ENCODE results near the gene METTL9.
"Not testable (repeated sequence)": the region's sequence is repeated elsewhere in the genome, so short reads cannot be mapped to it uniquely, and the experiment has no call there.

The METTL9 gene

DNA sequence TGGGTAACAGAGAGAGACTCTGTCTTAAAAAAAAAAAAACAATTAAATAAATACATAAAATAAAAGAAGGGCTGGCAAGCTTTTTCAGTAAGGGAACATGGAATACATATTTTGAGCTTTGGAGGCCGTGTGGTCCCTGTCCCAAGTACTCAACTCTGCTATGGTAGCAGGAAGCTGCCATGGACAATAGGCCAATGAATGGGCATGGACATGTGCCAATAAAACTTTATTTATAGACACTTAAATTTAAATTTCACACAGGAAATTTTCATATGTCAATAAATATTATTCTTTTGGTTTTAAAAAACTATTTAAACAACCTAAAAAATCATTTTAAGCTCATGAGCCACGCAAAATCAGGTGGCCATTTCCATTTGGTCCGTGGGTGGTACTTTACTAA, 68.2 kb downstream of the METTL9 start:
- DNase-seq = no peak

- DNase-seq = no peak
These were observed 74.1 kb downstream of the METTL9 start for GRCh38 chr16:21673469-21673868.

DNA sequence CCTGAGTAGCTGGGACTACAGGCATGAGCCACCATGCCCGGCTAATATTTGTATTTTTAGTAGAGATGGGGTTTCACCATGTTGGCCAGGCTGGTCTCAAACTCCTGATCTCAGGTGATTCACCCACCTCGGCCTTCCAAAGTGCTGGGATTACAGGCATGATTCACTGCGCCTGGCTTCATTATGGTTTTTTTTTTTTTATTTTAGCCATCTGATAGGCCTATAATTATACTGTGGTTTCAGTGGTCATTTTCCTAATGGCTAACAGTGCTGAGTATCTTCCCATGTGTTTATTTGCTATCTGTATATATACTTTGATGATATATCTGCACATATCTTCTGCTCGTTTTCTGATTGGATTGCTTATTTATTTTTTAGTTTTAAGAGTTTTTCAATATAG, 75.1 kb downstream of the METTL9 start:
- not testable (repeated sequence) for DNase-seq

GRCh38 chr16:21680714-21681113, 81.3 kb downstream of the METTL9 start:
- not testable (repeated sequence) for DNase-seq

DNA sequence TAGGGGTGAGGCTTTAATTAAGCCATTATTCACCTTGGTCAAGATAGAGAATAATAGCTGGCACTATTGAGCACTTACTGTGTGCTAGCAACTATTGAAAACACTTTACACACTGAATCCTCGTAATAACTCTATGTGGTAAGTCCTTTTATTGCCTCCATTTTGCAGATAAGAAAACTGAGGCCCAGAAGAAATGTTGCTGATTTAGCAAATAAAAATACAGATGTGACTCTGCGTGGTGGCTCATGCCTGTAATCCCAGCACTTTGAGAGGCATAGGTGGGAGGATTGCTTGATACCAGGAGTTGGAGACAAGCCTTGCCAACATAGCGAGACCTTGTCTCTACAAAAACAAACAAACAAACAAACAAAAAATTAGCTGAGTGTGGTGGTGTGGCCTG, 83.8 kb downstream of the METTL9 start:
- DNase-seq = no peak

- peak; percentile 47 for DNase-seq
These were observed 84.8 kb downstream of the METTL9 start for GRCh38 chr16:21684199-21684598.

- no peak for DNase-seq
These were observed 85.7 kb downstream of the METTL9 start for GRCh38 chr16:21685034-21685455.

DNA sequence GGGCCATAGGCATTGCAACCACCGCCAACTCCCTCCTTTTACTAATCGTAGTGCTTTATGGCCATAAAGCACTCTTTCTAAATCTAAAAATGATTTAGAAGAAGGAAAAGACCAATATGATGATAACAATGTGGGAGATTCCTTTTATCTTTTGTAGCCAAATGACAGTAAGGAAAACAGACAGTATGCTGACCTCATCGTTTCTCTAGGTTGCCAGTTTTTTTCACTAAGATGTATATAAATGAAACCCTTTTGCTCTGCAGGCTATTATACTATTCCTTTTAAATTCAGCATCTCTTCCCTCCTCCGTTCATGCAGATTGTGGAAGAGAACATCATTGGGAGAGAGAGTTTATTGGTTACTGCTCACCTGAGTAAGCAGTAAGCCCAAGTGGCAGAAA, 89.7 kb downstream of the METTL9 start:
- DNase-seq = no peak

DNA sequence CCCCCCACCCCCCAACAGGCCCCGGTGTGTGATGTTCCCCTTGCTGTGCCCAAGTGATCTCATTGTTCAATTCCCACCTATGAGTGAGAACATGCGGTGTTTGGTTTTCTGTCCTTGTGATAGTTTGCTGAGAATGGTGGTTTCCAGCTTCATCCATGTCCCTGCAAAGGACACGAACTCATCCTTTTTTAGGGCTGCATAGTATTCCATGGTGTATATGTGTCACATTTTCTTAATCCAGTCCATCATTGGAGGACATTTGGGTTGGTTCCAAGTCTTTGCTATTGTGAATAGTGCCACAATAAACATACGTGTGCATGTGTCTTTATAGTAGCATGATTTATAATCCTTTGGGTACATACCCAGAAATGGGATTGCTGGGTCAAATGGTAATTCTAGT, 91.6 kb downstream of the METTL9 start:
- not testable (repeated sequence) for DNase-seq

DNA sequence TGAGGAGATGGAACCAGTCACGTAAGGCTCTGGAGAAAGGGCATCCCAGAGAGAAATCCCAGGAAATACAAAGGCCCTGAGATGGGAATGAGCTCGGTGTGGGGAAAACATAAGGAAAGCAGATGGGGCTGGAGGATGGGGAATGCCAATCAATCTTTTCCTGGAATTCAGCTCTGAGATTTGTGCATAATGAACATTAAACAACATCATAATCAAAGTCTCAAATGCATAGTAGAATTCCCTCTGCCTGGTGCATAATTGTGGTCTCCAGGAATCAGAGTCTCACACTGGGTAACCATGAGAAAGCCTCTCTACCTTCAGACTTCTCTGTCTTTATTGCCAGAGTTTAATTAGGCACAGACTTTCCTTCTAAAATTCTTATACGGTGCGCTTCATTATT, 95.2 kb downstream of the METTL9 start:
- DNase-seq = no peak

DNA sequence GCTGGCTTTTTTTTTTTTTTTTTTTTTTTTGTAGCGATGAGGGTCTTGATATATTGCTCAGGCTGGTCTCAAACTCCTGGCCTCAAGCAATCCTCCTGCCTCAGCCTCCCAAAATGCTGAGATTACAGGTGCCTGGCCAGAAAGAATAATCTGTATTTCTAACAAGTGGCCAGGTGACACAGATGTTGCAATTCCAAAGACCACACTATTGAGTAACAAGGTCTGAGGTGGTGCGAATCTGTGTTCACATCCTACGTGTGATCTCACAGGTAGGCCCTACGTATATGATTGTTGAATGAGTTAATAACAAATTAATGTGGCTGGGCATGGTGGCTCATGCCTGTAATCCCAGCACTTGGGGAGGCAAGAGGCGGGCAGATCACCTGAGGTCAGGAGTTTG, 97.7 kb downstream of the METTL9 start:
- DNase-seq = no peak

DNA sequence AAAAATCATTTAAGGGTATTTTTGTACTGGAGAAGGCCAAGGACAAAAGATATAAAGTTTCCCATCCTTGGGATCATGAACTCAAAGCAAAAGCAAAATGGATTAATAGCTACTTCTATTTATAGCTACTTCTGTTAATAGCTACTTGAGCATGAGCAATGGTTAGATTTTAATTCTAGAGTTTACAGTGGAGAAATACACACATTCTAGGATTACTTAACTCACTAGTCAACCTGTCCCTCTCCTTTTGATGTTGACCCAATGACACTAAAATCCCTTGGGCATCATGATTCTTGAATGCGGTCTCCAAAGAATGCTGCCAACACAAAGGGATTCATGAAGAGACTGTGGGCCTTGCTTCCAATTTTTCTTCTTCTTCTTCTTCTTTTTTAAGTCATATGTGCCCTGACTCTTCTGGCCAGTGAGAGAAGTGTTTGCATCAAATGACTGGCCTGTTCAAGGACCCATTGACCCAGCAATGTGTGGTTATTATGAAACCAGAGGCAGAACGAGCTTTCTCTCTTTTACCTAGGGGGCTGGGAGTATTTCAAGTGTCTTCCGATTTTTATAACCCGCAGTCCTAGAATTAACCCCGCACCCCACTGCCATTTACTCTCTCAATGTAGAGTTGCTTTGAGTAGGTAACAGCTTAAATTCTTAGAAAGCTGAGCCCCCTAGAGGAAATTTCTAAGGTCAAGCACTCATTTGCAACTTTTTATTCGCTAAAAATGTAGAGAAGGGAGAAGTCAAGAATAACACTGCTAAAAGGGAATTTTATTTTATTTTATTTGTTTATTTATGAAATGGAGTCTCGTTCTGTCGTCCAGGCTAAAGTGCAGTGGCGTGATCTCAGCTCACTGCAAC, 99.0 kb downstream of the METTL9 start:
- no peak for DNase-seq

DNA sequence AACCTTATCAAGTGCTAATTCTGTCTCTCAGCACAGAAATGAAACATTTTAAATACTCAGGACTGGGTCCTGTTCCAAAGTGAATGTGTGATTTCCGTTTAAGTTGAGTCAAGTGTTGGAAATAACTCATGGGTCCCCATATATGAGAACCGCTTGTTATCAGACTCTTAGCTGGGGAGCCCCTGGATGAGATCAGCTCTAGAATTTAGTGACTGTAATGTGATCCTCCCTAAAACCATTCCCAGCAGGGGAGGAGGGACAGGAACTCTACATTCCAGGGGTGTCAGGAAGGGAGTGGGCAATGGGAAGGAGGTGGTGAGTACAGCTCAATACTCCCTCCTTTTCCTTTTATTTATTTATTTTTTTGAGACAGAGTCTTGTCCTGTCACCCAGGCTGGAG, 101.9 kb downstream of the METTL9 start:
- no peak for DNase-seq

- DNase-seq = no peak
These were observed 102.9 kb downstream of the METTL9 start for GRCh38 chr16:21702276-21702675.

GRCh38 chr16:21703156-21703555, 103.8 kb downstream of the METTL9 start:
- DNase-seq = no peak

DNA sequence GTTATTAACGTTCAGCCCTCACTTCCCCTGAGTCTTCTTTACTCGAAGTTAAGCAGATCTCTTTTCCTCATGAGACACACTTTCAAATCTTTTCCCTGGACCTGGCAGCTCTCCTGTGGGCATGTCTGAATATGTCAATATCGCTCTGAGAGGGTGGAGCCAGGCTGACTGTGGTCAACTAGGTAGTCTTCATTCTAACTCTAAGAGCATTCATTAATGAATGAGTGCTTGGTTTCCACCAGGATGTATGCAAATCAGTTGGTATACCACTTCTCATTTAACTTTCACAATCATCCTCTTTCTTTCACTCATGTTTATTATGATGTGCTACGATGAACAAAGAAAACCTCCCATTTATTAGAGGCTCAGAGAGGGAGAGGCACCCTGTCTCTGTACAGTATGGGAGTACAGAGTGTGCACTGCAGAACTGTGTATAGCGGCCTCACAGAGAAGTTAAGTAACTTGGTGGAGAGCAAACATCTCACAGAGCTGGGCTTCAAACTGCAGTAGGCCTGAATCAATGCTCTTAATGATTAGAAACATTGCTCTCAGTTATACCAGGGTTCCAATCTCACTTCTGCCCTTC, 104.3 kb downstream of the METTL9 start:
- no peak for DNase-seq

DNA sequence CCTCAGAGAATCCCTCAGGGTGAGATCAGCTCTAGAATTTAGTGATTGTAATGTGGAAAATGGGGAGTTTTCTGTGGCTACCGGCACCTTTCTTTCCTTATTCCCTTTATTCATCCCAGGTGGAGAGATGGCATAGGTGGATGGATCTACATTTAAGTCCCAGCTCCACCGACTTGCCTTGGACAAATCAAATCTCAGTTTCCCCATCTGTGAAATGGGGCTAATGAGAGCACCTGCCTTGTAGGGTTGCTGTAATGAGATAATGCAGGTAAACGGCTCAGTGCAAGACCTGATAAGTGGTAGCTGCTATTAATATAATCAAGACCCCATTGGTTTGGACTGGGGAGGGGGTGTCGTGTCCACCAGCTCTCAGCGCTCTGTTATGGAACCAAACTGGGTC, 104.9 kb downstream of the METTL9 start:
- no peak for DNase-seq

GRCh38 chr16:21704733-21705132, 105.4 kb downstream of the METTL9 start:
- no peak for DNase-seq
